Measurements from ENCODE around the gene AJAP1. TPM values are rescaled to one million over a fixed set of nuclear protein-coding genes. Genes with fewer than 3 reads are reported as not detected.

AJAP1 gene
- polyA plus RNA-seq, 3 donors from 2014 or later, result not detected

GRCh38 chr1:4713669-4714068, 59.3 kb downstream of the AJAP1 start:
- no peaks in the 10 kb centered on the region for H3K36me3 Mint-ChIP-seq
- no peaks in the 10 kb centered on the region for H3K4me1 Mint-ChIP-seq
- peaks cover 0 to 3% (median 0%) of the 10 kb centered on the region in 6 donors for H3K9me3 Mint-ChIP-seq
- no peak for DNase-seq
- H3K27ac Mint-ChIP-seq, result no peak overlapping the region
- H3K27me3 Mint-ChIP-seq (ENCODE audit: low read depth in 3 of 3), result peaks cover 3 to 8% (median 5%) of the 10 kb centered on the region in 3 donors
- no peak overlapping the region for H3K4me3 Mint-ChIP-seq

- Mint-ChIP-seq H3K27me3 (ENCODE audit: low read depth in 3 of 3) (peaks cover 0 to 6% (median 2%) of the 10 kb centered on the region in 3 donors), H3K36me3 (no peaks in the 10 kb centered on the region), H3K4me1 (no peaks in the 10 kb centered on the region), H3K27ac (no peak overlapping the region), H3K4me3 (no peak overlapping the region), H3K9me3 (peaks cover 0 to 3% (median 0%) of the 10 kb centered on the region in 6 donors)
- DNase-seq, result no peak
Observed at GRCh38 chr1:4716406-4716805, 62.0 kb downstream of the AJAP1 start.

GRCh38 chr1:4718071-4718470, 63.7 kb downstream of the AJAP1 start:
- H3K36me3 Mint-ChIP-seq, result no peaks in the 10 kb centered on the region
- no peak for DNase-seq
- H3K27me3 Mint-ChIP-seq (ENCODE audit: low read depth in 3 of 3), result peaks cover 0 to 6% (median 2%) of the 10 kb centered on the region in 3 donors
- no peak overlapping the region for H3K4me3 Mint-ChIP-seq
- no peaks in the 10 kb centered on the region for H3K4me1 Mint-ChIP-seq
- no peaks in the 10 kb centered on the region for H3K9me3 Mint-ChIP-seq
- H3K27ac Mint-ChIP-seq, result no peak overlapping the region

- Mint-ChIP-seq H3K4me3 (no peak overlapping the region), H3K4me1 (no peaks in the 10 kb centered on the region), H3K27me3 (ENCODE audit: low read depth in 3 of 3) (peaks cover 0 to 3% (median 1%) of the 10 kb centered on the region in 3 donors), H3K27ac (no peak overlapping the region), H3K36me3 (no peaks in the 10 kb centered on the region), H3K9me3 (no peaks in the 10 kb centered on the region)
- no peak for DNase-seq
Observed at GRCh38 chr1:4723106-4723505, 68.7 kb downstream of the AJAP1 start.

GRCh38 chr1:4724001-4724400, 69.6 kb downstream of the AJAP1 start:
- DNase-seq, result no peak
- no peaks in the 10 kb centered on the region for H3K4me1 Mint-ChIP-seq
- no peak overlapping the region for H3K4me3 Mint-ChIP-seq
- H3K27ac Mint-ChIP-seq, result no peak overlapping the region
- no peaks in the 10 kb centered on the region for H3K36me3 Mint-ChIP-seq
- H3K27me3 Mint-ChIP-seq (ENCODE audit: low read depth in 3 of 3), result peaks cover 0 to 3% (median 0%) of the 10 kb centered on the region in 3 donors
- no peaks in the 10 kb centered on the region for H3K9me3 Mint-ChIP-seq

- Mint-ChIP-seq H3K9me3 (no peaks in the 10 kb centered on the region), H3K36me3 (no peaks in the 10 kb centered on the region), H3K27me3 (ENCODE audit: low read depth in 3 of 3) (peaks cover 0 to 3% (median 0%) of the 10 kb centered on the region in 3 donors), H3K27ac (no peak overlapping the region), H3K4me1 (no peaks in the 10 kb centered on the region), H3K4me3 (no peak overlapping the region)
- no peak for DNase-seq
Observed at GRCh38 chr1:4724695-4725250, 70.4 kb downstream of the AJAP1 start.

- Mint-ChIP-seq H3K27me3 (ENCODE audit: low read depth in 3 of 3) (peaks cover 0 to 3% (median 0%) of the 10 kb centered on the region in 3 donors), H3K27ac (no peak overlapping the region), H3K4me1 (no peaks in the 10 kb centered on the region), H3K9me3 (no peaks in the 10 kb centered on the region), H3K4me3 (no peak overlapping the region), H3K36me3 (no peaks in the 10 kb centered on the region)
- no peak for DNase-seq
Observed at GRCh38 chr1:4725416-4725815, 71.0 kb downstream of the AJAP1 start.

GRCh38 chr1:4726620-4727341, 72.4 kb downstream of the AJAP1 start:
- Mint-ChIP-seq H3K9me3 (no peaks in the 10 kb centered on the region), H3K27me3 (ENCODE audit: low read depth in 3 of 3) (peaks cover 0 to 3% (median 0%) of the 10 kb centered on the region in 3 donors), H3K4me1 (no peaks in the 10 kb centered on the region), H3K36me3 (no peaks in the 10 kb centered on the region), H3K27ac (no peak overlapping the region), H3K4me3 (no peak overlapping the region)
- DNase-seq, result no peak

- H3K27ac Mint-ChIP-seq, result no peak overlapping the region
Observed at GRCh38 chr1:4728319-4729089, 74.1 kb downstream of the AJAP1 start.

GRCh38 chr1:4729090-4729471, 74.7 kb downstream of the AJAP1 start:
- Mint-ChIP-seq H3K36me3 (no peaks in the 10 kb centered on the region), H3K4me1 (no peaks in the 10 kb centered on the region), H3K9me3 (no peaks in the 10 kb centered on the region), H3K4me3 (no peak overlapping the region), H3K27me3 (ENCODE audit: low read depth in 3 of 3) (peaks cover 0 to 5% (median 0%) of the 10 kb centered on the region in 3 donors), H3K27ac (no peak overlapping the region)
- no peak for DNase-seq

More at GRCh38 chr1:4728319-4729089, 74.1 kb downstream of the AJAP1 start:
- DNase-seq, result no peak
- Mint-ChIP-seq H3K36me3 (no peaks in the 10 kb centered on the region), H3K4me3 (no peak overlapping the region), H3K9me3 (no peaks in the 10 kb centered on the region), H3K27me3 (ENCODE audit: low read depth in 3 of 3) (peaks cover 0 to 5% (median 0%) of the 10 kb centered on the region in 3 donors), H3K4me1 (no peaks in the 10 kb centered on the region)

- Mint-ChIP-seq H3K9me3 (no peaks in the 10 kb centered on the region), H3K36me3 (no peaks in the 10 kb centered on the region), H3K4me1 (no peaks in the 10 kb centered on the region), H3K4me3 (no peak overlapping the region), H3K27me3 (ENCODE audit: low read depth in 3 of 3) (peaks cover 0 to 3% (median 0%) of the 10 kb centered on the region in 3 donors), H3K27ac (no peak overlapping the region)
- no peak for DNase-seq
Observed at GRCh38 chr1:4730078-4730477, 75.7 kb downstream of the AJAP1 start.

- H3K4me1 Mint-ChIP-seq, result no peaks in the 10 kb centered on the region
- H3K27me3 Mint-ChIP-seq (ENCODE audit: low read depth in 3 of 3), result peaks cover 0 to 6% (median 0%) of the 10 kb centered on the region in 3 donors
- no peak for DNase-seq
- H3K9me3 Mint-ChIP-seq, result no peaks in the 10 kb centered on the region
- no peak overlapping the region for H3K4me3 Mint-ChIP-seq
- no peaks in the 10 kb centered on the region for H3K36me3 Mint-ChIP-seq
- no peak overlapping the region for H3K27ac Mint-ChIP-seq
Observed at GRCh38 chr1:4733446-4734177, 79.2 kb downstream of the AJAP1 start.

GRCh38 chr1:4734219-4734618, 79.8 kb downstream of the AJAP1 start:
- Mint-ChIP-seq H3K9me3 (no peaks in the 10 kb centered on the region), H3K36me3 (no peaks in the 10 kb centered on the region), H3K4me1 (no peaks in the 10 kb centered on the region), H3K4me3 (no peak overlapping the region), H3K27me3 (ENCODE audit: low read depth in 3 of 3) (peaks cover 0 to 6% (median 0%) of the 10 kb centered on the region in 3 donors), H3K27ac (no peak overlapping the region)
- DNase-seq, result no peak

- DNase-seq, result no peak
- H3K9me3 Mint-ChIP-seq, result peaks cover 0 to 2% (median 0%) of the 10 kb centered on the region in 6 donors
- peaks cover 0 to 6% (median 0%) of the 10 kb centered on the region in 3 donors for H3K27me3 Mint-ChIP-seq (ENCODE audit: low read depth in 3 of 3)
- H3K4me1 Mint-ChIP-seq, result no peaks in the 10 kb centered on the region
- no peak overlapping the region for H3K27ac Mint-ChIP-seq
- no peaks in the 10 kb centered on the region for H3K36me3 Mint-ChIP-seq
- H3K4me3 Mint-ChIP-seq, result no peak overlapping the region
Observed at GRCh38 chr1:4734791-4735190, 80.4 kb downstream of the AJAP1 start.
